VCaP (cell line): ENCODE measurements around the gene SCAF4.
"Not testable (repeated sequence)": the region's sequence is repeated elsewhere in the genome, so short reads cannot be mapped to it uniquely, and the experiment has no call there.

Source experiments
- H3K27ac ChIP-seq: fragments of 450-650 bp; 2 replicates; pipeline ENCODE4 v1.5.1; 2017
- TF ChIP-seq, protein P1 (sequence below): fragments of 450-650 bp; conservative IDR thresholded peaks from 2 replicates; pipeline ENCODE4 v1.5.1; 2017; ENCODE audit warnings: mild to moderate bottlenecking, moderate library complexity

The SCAF4 gene

GRCh38 chr21:31663584-31664249 lies 68.2 kb downstream of the SCAF4 start:
- TF ChIP-seq, protein P1, sequence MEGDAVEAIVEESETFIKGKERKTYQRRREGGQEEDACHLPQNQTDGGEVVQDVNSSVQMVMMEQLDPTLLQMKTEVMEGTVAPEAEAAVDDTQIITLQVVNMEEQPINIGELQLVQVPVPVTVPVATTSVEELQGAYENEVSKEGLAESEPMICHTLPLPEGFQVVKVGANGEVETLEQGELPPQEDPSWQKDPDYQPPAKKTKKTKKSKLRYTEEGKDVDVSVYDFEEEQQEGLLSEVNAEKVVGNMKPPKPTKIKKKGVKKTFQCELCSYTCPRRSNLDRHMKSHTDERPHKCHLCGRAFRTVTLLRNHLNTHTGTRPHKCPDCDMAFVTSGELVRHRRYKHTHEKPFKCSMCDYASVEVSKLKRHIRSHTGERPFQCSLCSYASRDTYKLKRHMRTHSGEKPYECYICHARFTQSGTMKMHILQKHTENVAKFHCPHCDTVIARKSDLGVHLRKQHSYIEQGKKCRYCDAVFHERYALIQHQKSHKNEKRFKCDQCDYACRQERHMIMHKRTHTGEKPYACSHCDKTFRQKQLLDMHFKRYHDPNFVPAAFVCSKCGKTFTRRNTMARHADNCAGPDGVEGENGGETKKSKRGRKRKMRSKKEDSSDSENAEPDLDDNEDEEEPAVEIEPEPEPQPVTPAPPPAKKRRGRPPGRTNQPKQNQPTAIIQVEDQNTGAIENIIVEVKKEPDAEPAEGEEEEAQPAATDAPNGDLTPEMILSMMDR, result no peak
- no peak overlapping the region for H3K27ac ChIP-seq

DNA sequence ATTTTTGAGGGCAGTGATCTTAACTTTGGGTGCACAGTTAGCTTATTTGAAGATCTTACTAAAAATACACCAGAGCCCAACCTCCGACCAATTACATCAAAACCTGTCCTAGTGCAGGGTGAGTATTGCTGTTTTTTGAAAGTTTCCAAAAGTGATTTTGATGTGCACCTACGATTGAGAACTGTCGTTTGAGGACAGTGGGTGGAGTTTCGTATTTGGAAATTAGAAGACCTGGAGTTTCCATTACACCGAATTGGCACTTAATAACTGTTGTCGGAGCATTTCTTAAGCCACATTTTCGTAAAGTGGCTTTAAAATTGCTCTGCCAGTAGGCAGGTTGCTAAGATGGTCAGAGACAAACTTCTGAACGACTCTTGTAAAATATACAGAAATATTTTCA lies 71.3 kb downstream of the SCAF4 start:
- TF ChIP-seq, protein P1, result no peak
- peak overlapping the region; percentile 95 for H3K27ac ChIP-seq

DNA sequence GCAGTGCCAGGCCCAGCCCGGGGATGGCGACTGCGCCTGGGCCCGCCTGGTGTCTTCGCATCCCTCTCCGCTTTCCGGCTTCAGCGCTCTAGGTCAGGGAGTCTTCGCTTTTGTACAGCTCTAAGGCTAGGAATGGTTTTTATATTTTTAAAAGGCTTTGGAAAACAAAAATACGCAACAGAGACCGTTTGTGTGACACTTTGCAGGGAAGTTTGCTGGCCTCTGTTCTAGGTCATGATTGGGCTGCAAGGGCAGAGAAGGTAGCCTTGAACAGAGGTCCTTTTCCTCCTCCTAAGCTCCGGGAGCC lies 71.7 kb downstream of the SCAF4 start:
- TF ChIP-seq, protein P1, result no peak
- peak overlapping the region; percentile 95 for H3K27ac ChIP-seq

- peak within 1 kb of the TSS; percentile 95 for H3K27ac ChIP-seq
- TF ChIP-seq, protein P1, result 0 out of 2 replicates have a peak, but pooled peaks have one; percentile 16
Observed at GRCh38 chr21:31659536-31660258, 72.2 kb downstream of the SCAF4 start, which contains the start of gene SOD1. Gene SOD1 (plus strand): TSS chr21:31659693. CDS start chr21:31659770, 77 bp downstream.

DNA sequence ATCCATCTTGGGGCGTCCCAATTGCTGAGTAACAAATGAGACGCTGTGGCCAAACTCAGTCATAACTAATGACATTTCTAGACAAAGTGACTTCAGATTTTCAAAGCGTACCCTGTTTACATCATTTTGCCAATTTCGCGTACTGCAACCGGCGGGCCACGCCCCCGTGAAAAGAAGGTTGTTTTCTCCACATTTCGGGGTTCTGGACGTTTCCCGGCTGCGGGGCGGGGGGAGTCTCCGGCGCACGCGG lies 72.7 kb downstream of the SCAF4 start:
- TF ChIP-seq, protein P1, result no peak
- H3K27ac ChIP-seq, result peak overlapping the region; percentile 95

GRCh38 chr21:31658053-31658452 lies 73.9 kb downstream of the SCAF4 start:
- TF ChIP-seq, protein P1, result no peak

GRCh38 chr21:31656199-31657095 lies 75.5 kb downstream of the SCAF4 start:
- no peak overlapping the region for H3K27ac ChIP-seq
- TF ChIP-seq, protein P1, result no peak

More at GRCh38 chr21:31658053-31658452, 73.9 kb downstream of the SCAF4 start:
- H3K27ac ChIP-seq, result no peak overlapping the region

DNA sequence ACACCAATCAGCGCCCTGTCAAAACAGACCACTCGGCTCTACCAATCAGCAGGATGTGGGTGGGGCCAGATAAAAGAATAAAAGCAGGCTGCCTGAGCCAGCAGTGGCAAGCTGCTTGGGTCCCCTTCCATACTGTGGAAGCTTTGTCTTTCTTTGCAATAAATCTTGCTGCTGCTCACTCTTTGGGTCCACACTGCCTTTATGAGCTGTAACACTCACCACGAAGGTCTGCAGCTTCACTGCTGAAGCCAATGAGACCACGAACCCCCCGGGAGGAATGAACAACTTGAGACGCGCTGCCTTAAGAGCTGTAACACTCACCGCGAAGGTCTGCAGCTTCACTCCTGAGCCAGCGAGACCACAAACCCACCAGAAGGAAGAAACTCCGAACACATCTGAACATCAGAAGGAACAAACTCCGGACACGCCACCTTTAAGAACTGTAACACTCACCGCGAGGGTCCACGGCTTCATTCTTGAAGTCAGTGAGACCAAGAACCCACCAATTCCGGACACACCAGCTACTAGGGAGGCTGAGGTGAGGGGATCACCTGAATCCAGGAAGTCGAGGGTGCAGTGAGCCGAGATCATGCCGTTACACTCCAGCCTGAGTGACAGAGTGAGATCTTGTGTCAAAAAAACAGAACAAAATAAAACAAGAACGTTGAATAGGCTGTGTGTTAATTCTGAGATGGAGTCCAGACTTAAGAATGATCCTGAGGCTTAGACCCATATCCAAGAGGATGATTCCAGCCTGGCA lies 76.9 kb downstream of the SCAF4 start:
- H3K27ac ChIP-seq, result not testable (repeated sequence)
